Ishikawa (cell line): ENCODE measurements around the gene HMGCS1.

Source experiments
- CEBPB ChIP-seq: IDR thresholded peaks from 2 replicates; pipeline ENCODE4 v1.6.1; 2012
- CREB1 ChIP-seq: IDR thresholded peaks from 2 replicates; pipeline ENCODE4 v1.6.1; 2012; ENCODE audit warnings: low read depth
- EGR1 ChIP-seq: IDR thresholded peaks from 2 replicates; pipeline ENCODE4 v1.6.1; 2012
- EP300 ChIP-seq: IDR thresholded peaks from 2 replicates; pipeline ENCODE4 v1.6.1; 2012; ENCODE audit warnings: borderline replicate concordance
- FOXM1 ChIP-seq: IDR thresholded peaks from 2 replicates; pipeline ENCODE4 v1.6.1; 2012; ENCODE audit warnings: low read depth, borderline replicate concordance
- MAX ChIP-seq: IDR thresholded peaks from 2 replicates; pipeline ENCODE4 v1.6.1; 2012
- NFIC ChIP-seq: IDR thresholded peaks from 2 replicates; pipeline ENCODE4 v1.6.1; 2012
- RAD21 ChIP-seq: IDR thresholded peaks from 2 replicates; pipeline ENCODE4 v1.6.1; 2012; ENCODE audit warnings: low read depth
- REST ChIP-seq: IDR thresholded peaks from 2 replicates; pipeline ENCODE4 v1.6.1; 2012; ENCODE audit warnings: low read depth, mild to moderate bottlenecking
- TAF1 ChIP-seq: IDR thresholded peaks from 2 replicates; pipeline ENCODE4 v1.6.1; 2012; ENCODE audit warnings: low read depth, mild to moderate bottlenecking
- TCF12 ChIP-seq: IDR thresholded peaks from 2 replicates; pipeline ENCODE4 v1.6.1; 2012; ENCODE audit warnings: low read depth
- TEAD4 ChIP-seq: IDR thresholded peaks from 2 replicates; pipeline ENCODE4 v1.6.1; 2012
- USF1 ChIP-seq: IDR thresholded peaks from 2 replicates; pipeline ENCODE4 v1.6.1; 2012
- YY1 ChIP-seq: IDR thresholded peaks from 2 replicates; pipeline ENCODE4 v1.6.1; 2012; ENCODE audit warnings: low read depth
- ZBTB7A ChIP-seq: IDR thresholded peaks from 2 replicates; pipeline ENCODE4 v1.6.1; 2012; ENCODE audit warnings: low read depth

The HMGCS1 gene

GRCh38 chr5:43244823-43245565 is 68.2 kb downstream of the HMGCS1 start:
- no peak for TF ChIP-seq FOXM1
- no peak for TF ChIP-seq YY1
- no peak for TF ChIP-seq TEAD4
- TF ChIP-seq RAD21: no peak
- no peak for TF ChIP-seq TCF12
- TF ChIP-seq CREB1: no peak

- TF ChIP-seq USF1: no peak
- no peak for TF ChIP-seq NFIC
- TF ChIP-seq REST: no peak
- no peak for TF ChIP-seq EGR1
- TF ChIP-seq TEAD4: no peak
- TF ChIP-seq YY1: no peak
- TF ChIP-seq TAF1: no peak
- no peak for TF ChIP-seq EP300
- TF ChIP-seq ZBTB7A: no peak
- no peak for TF ChIP-seq CREB1
- TF ChIP-seq MAX: no peak
- no peak for TF ChIP-seq TCF12
- TF ChIP-seq RAD21: no peak
- no peak for TF ChIP-seq CEBPB
- no peak for TF ChIP-seq FOXM1
These were observed 69.9 kb downstream of the HMGCS1 start for GRCh38 chr5:43243270-43243669.

- TF ChIP-seq EP300: no peak
- no peak for TF ChIP-seq NFIC
- no peak for TF ChIP-seq ZBTB7A
- no peak for TF ChIP-seq TCF12
- no peak for TF ChIP-seq TEAD4
- no peak for TF ChIP-seq EGR1
- no peak for TF ChIP-seq CEBPB
- no peak for TF ChIP-seq USF1
- TF ChIP-seq YY1: no peak
- TF ChIP-seq CREB1: no peak
- TF ChIP-seq FOXM1: no peak
- no peak for TF ChIP-seq MAX
- no peak for TF ChIP-seq TAF1
- no peak for TF ChIP-seq REST
- no peak for TF ChIP-seq RAD21
These were observed 71.0 kb downstream of the HMGCS1 start for GRCh38 chr5:43242196-43242595.
